Measurements from ENCODE around the gene NFKBIL1. TPM values are rescaled to one million over a fixed set of nuclear protein-coding genes. Genes with fewer than 3 reads are reported as not detected.

The NFKBIL1 gene
- total RNA-seq, 1 experiment from 2014 or later, result 15.1 TPM

- H2AFZ ChIP-seq (ENCODE audit: low read length), result no peak overlapping the region
- DNase-seq, result no peak
- H3K36me3 Mint-ChIP-seq (ENCODE audit: insufficient read depth in 1 of 3, low read depth in 3 of 3), result no peaks in the 10 kb centered on the region
- H4K8ac ChIP-seq (replicated peaks; ENCODE audit: insufficient read length, low read depth, low read length), result no peak overlapping the region
- peak overlapping the region in 1 of 3 experiments; percentile 44; a peak in 2 of 7 replicates for H3K27ac Mint-ChIP-seq
- H2BK5ac ChIP-seq (ENCODE audit: insufficient read length, low read length), result no peak overlapping the region
- no peak overlapping the region for H3K9ac ChIP-seq (ENCODE audit: extremely low read depth, insufficient read length, low read length)
- no peak overlapping the region for H2BK20ac ChIP-seq (ENCODE audit: low read depth, low read length, poor library complexity, severe bottlenecking)
- no peak overlapping the region for H3K4me2 ChIP-seq (ENCODE audit: insufficient read depth, insufficient read length, low read length)
- no peak overlapping the region for H2BK15ac ChIP-seq (ENCODE audit: low read depth, low read length)
- H3K4ac ChIP-seq (ENCODE audit: low read depth, low read length), result no peak overlapping the region
- no peaks in the 10 kb centered on the region for H4K20me1 ChIP-seq (ENCODE audit: control insufficient read depth, insufficient read depth, insufficient read length)
- H3K4me1 ChIP-seq (ENCODE audit: insufficient read depth, low read length), result no peaks in the 10 kb centered on the region
- H3T11ph ChIP-seq (ENCODE audit: low read length), result no peak overlapping the region
- H3K27me3 Mint-ChIP-seq (ENCODE audit: low read depth), result no peaks in the 10 kb centered on the region
- H3K14ac ChIP-seq (ENCODE audit: insufficient read depth, low read length), result no peak overlapping the region
- no peak overlapping the region; a peak in 1 of 5 replicates for H3K4me3 Mint-ChIP-seq
- H2AK5ac ChIP-seq (ENCODE audit: insufficient read length, low read length), result no peak overlapping the region
- no peaks in the 10 kb centered on the region for H3K9me3 ChIP-seq (ENCODE audit: control insufficient read depth, low read depth, low read length)
- no peak overlapping the region for H4K91ac ChIP-seq (ENCODE audit: insufficient read length, low read depth, low read length)
- no peak overlapping the region for H3K27ac ChIP-seq (ENCODE audit: insufficient read length, low read depth, low read length)
- no peak overlapping the region for H2BK12ac ChIP-seq (ENCODE audit: insufficient read length, low read depth, low read length)
- H3K23me2 ChIP-seq (ENCODE audit: insufficient read length, low read depth, low read length, poor library complexity, severe bottlenecking), result no peaks in the 10 kb centered on the region
- no peak overlapping the region for H2BK120ac ChIP-seq (ENCODE audit: low read depth, low read length, poor library complexity, severe bottlenecking)
- no peak overlapping the region for H3K56ac ChIP-seq (ENCODE audit: insufficient read length, low read depth, low read length)
- WGBS (ENCODE audit: extremely low coverage, insufficient read length, low lambda C conversion rate), result no CpG with 5 or more reads among the region's 9 CpGs
- H3K79me1 ChIP-seq (ENCODE audit: insufficient read depth, low read depth, low read length, poor library complexity, severe bottlenecking), result no peaks in the 10 kb centered on the region
- no peak for TF ChIP-seq CTCF (conservative IDR thresholded peaks at IDR 0.05)
- no peak overlapping the region for H3K23ac ChIP-seq (ENCODE audit: insufficient read length, low read depth, low read length)
- H3K9me3 Mint-ChIP-seq, result no peaks in the 10 kb centered on the region
- no peak overlapping the region for H3K18ac ChIP-seq (ENCODE audit: insufficient read length, low read depth, low read length)
- no peak overlapping the region for H4K5ac ChIP-seq (ENCODE audit: insufficient read length, low read depth, low read length)
- H3K79me2 ChIP-seq (ENCODE audit: insufficient read depth, low read length), result no peaks in the 10 kb centered on the region
- peaks cover 8 to 10% of the 10 kb centered on the region in 2 experiments for H3K4me1 Mint-ChIP-seq
- H3K27me3 ChIP-seq (ENCODE audit: insufficient read depth, low read length), result no peaks in the 10 kb centered on the region
Measured at GRCh38 chr6:31567531-31568370, 20.3 kb downstream of the NFKBIL1 start.

Measured in H9 (cell line).